Chondrocyte (in vitro differentiated cells): Measurements from ENCODE around the gene SLC6A8. TPM values are rescaled to one million over a fixed set of nuclear protein-coding genes. Genes with fewer than 3 reads are reported as not detected.
"Not testable (repeated sequence)": the region's sequence is repeated elsewhere in the genome, so short reads cannot be mapped to it uniquely, and the experiment has no call there.

Experiments used
- DNase-seq: peaks from one replicate; pipeline ENCODE4 v3.0.0; 2021; ENCODE audit warnings: mixed read lengths, low spot score
- H3K27ac Mint-ChIP-seq: one replicate; pipeline ENCODE4 v1.8.0; 2021; ENCODE audit warnings: mild to moderate bottlenecking, moderate library complexity, mixed read lengths; ENCODE audit not compliant: unreplicated experiment
- H3K27me3 Mint-ChIP-seq: 2 replicates; pipeline ENCODE4 v1.8.0; 2021; ENCODE audit warnings: low read depth, mixed read lengths
- H3K36me3 Mint-ChIP-seq: 2 replicates; pipeline ENCODE4 v1.8.0; 2021; ENCODE audit warnings: low read depth, mixed read lengths
- H3K4me1 Mint-ChIP-seq: 2 replicates; pipeline ENCODE4 v1.8.0; 2021; ENCODE audit warnings: low read depth, mild to moderate bottlenecking, mixed read lengths
- H3K4me3 Mint-ChIP-seq: one replicate; pipeline ENCODE4 v1.8.0; 2021; ENCODE audit warnings: mild to moderate bottlenecking, moderate library complexity, mixed read lengths; ENCODE audit not compliant: unreplicated experiment
- H3K9me3 Mint-ChIP-seq: 2 replicates; pipeline ENCODE4 v1.8.0; 2021; ENCODE audit warnings: low read depth, mixed read lengths
- CTCF ChIP-seq: fragments of 200-600 bp; sonication (generic); IDR thresholded peaks from 2 replicates; pipeline ENCODE4 v1.5.0; 2021; ENCODE audit warnings: antibody characterized with exemption, mild to moderate bottlenecking, moderate library complexity
- total RNA-seq: library from RNA; stranded (reverse); gene quantifications from 3 replicates; pipeline ENCODE4 v1.2.1, GENCODE V29; 2021

Gene SLC6A8
- total RNA-seq, 1 donor from 2014 or later: 70.6 TPM

GRCh38 chrX:153693216-153694086 lies 5.7 kb downstream of the SLC6A8 start:
- no peaks in the 10 kb centered on the region for H3K9me3 Mint-ChIP-seq
- H3K4me3 Mint-ChIP-seq: no peak overlapping the region
- peaks cover 6% of the 10 kb centered on the region for H3K36me3 Mint-ChIP-seq
- H3K27ac Mint-ChIP-seq: no peak overlapping the region
- no peaks in the 10 kb centered on the region for H3K27me3 Mint-ChIP-seq
- peaks cover 2% of the 10 kb centered on the region for H3K4me1 Mint-ChIP-seq
- peak; percentile 85 for DNase-seq
- TF ChIP-seq CTCF: no peak

- not testable (repeated sequence) for H3K9me3 Mint-ChIP-seq, H3K27me3 Mint-ChIP-seq, H3K4me3 Mint-ChIP-seq, H3K27ac Mint-ChIP-seq, H3K4me1 Mint-ChIP-seq, H3K36me3 Mint-ChIP-seq, DNase-seq
Measured at GRCh38 chrX:153694256-153694655, 6.5 kb downstream of the SLC6A8 start.

GRCh38 chrX:153694687-153695270 lies 7.1 kb downstream of the SLC6A8 start:
- H3K27ac Mint-ChIP-seq: no peak overlapping the region
- H3K36me3 Mint-ChIP-seq: peaks cover 6% of the 10 kb centered on the region
- H3K4me1 Mint-ChIP-seq: peaks cover under 1% of the 10 kb centered on the region
- no peaks in the 10 kb centered on the region for H3K9me3 Mint-ChIP-seq
- TF ChIP-seq CTCF: no peak
- H3K27me3 Mint-ChIP-seq: no peaks in the 10 kb centered on the region
- H3K4me3 Mint-ChIP-seq: no peak overlapping the region
- DNase-seq: peak; percentile 83

- Mint-ChIP-seq H3K4me3 (no peak overlapping the region), H3K36me3 (peaks cover 6% of the 10 kb centered on the region), H3K27me3 (no peaks in the 10 kb centered on the region), H3K27ac (no peak overlapping the region), H3K9me3 (no peaks in the 10 kb centered on the region), H3K4me1 (peaks cover 3% of the 10 kb centered on the region)
- DNase-seq: no peak
- no peak for TF ChIP-seq CTCF
Measured at GRCh38 chrX:153696100-153696499, 8.4 kb downstream of the SLC6A8 start.

- H3K9me3 Mint-ChIP-seq, H3K4me3 Mint-ChIP-seq, H3K27ac Mint-ChIP-seq, H3K36me3 Mint-ChIP-seq, H3K4me1 Mint-ChIP-seq, H3K27me3 Mint-ChIP-seq, DNase-seq: not testable (repeated sequence)
Measured at GRCh38 chrX:153696538-153696937, 8.8 kb downstream of the SLC6A8 start.

GRCh38 chrX:153696986-153697722 lies 9.4 kb downstream of the SLC6A8 start:
- H3K27me3 Mint-ChIP-seq, H3K4me3 Mint-ChIP-seq, DNase-seq, H3K4me1 Mint-ChIP-seq, H3K36me3 Mint-ChIP-seq, H3K9me3 Mint-ChIP-seq: not testable (repeated sequence)
- H3K27ac Mint-ChIP-seq: peak overlapping the region; percentile 77
